Stimulated activated CD4-positive, alpha-beta T cell treated with anti-CD3 and anti-CD28 coated beads, TNF-alpha, amount 100 ng/mL, for 4 hours (primary cell): ENCODE measurements around the gene MPDZ.

ENCODE experiments used
- DNase-seq, 3 experiments: peaks; one replicate each; pipeline ENCODE4 v3.0.0-alpha.2; 2020; ENCODE audit warnings: low read depth in 3 of 3

The MPDZ gene, protein sequence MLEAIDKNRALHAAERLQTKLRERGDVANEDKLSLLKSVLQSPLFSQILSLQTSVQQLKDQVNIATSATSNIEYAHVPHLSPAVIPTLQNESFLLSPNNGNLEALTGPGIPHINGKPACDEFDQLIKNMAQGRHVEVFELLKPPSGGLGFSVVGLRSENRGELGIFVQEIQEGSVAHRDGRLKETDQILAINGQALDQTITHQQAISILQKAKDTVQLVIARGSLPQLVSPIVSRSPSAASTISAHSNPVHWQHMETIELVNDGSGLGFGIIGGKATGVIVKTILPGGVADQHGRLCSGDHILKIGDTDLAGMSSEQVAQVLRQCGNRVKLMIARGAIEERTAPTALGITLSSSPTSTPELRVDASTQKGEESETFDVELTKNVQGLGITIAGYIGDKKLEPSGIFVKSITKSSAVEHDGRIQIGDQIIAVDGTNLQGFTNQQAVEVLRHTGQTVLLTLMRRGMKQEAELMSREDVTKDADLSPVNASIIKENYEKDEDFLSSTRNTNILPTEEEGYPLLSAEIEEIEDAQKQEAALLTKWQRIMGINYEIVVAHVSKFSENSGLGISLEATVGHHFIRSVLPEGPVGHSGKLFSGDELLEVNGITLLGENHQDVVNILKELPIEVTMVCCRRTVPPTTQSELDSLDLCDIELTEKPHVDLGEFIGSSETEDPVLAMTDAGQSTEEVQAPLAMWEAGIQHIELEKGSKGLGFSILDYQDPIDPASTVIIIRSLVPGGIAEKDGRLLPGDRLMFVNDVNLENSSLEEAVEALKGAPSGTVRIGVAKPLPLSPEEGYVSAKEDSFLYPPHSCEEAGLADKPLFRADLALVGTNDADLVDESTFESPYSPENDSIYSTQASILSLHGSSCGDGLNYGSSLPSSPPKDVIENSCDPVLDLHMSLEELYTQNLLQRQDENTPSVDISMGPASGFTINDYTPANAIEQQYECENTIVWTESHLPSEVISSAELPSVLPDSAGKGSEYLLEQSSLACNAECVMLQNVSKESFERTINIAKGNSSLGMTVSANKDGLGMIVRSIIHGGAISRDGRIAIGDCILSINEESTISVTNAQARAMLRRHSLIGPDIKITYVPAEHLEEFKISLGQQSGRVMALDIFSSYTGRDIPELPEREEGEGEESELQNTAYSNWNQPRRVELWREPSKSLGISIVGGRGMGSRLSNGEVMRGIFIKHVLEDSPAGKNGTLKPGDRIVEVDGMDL (N-terminal part only)

DNA sequence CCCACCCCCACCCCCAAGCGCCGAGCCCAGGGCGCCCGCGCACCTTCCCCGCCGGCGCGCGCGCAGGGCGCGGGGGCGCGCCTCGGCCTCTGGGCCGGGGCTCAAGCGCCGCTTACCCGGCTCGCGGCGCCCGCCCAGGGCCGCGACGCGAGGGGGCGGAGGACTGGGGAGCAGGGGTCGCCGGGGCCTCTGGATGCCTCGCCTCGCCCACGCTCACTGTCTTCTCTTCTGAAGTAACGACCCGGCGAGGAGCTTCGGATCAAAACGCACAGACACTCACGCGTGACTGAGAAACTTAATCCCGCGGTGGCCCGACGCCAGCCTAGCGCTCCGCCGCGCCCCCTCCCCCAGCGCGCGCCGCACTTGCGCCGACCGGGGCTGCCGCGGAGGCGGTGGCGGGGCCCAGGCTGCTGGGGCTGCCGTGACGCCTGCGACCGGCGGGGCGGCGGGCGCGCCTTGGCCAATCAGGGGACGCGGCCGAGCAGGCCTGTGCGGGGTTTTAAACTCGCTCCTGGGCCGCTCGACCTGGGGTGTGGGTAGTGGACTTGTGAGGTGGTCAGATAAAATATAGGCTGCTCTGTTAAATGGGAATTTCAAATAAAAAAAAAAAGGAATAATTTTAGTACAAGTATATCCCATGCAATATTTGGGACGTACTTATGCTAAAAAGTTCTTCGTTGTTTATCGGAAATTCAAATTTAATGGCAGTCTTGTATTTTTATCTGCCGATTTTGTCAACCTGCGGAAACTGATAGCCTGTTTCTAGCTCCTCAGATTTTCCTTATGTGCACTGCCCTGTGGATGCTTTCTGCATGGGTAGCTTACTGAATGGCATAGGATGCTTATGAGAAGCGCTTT is at the start of gene MPDZ:
TSS of gene MPDZ (minus strand) at position 409 of the 858 bp plus-strand sequence. CDS start 29,377 bp downstream, outside the sequence.
- DNase-seq, result no peak

DNA sequence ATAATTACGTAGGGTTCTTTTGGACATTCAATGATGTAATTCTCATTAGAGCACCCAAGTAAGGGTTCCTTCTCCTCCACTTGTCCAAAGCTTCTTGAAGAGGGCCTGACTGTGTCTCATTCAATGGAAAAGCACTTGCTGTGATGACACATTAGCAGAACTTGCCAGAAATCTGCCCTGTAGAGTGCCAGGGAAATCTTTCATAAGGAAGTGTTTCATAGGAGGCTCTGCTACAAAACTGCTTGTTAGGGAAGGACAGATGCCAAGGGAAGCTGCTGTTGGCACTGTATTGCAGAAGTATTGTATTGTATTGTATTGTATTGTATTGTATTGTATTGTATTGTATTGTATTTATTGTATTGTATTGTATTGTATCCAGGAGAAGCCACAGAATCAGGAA is 45.5 kb upstream of the MPDZ start:
- no peak for DNase-seq

DNA sequence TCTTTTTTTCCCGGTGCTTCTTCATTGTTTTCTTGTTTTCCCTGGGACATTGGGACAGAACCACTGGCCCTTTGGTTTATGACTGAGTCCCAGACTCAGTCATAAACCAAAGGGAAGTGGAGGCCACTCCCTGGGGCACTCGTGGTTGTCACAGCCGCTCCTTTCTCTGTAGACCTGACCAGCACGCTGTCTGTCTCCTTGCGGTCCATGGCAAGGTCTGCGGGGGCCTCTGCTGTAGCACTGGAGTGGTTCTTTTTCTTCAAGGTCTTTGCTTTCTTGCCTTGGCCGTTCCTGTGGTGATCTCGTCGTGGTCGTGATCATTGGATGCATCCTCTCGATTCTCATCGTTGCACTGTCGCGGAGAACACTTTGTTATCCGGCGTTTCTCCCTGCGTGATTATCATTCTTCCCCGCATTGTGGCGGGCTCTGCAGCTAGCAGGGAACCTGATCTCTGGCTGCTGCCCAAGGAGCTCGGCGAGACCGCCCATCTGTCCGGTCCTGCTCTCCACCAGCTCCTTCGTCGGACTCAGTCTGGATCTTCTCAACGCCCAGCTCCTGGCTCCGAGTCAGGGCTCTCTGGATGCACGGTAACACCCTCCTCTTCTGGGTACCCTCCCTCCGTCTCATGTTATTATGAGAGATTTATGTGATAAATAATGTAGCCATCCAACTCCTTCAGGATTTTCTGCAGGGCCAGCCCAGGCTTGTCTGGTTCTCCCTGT is 43.5 kb upstream of the MPDZ start:
- no peak for DNase-seq

DNA sequence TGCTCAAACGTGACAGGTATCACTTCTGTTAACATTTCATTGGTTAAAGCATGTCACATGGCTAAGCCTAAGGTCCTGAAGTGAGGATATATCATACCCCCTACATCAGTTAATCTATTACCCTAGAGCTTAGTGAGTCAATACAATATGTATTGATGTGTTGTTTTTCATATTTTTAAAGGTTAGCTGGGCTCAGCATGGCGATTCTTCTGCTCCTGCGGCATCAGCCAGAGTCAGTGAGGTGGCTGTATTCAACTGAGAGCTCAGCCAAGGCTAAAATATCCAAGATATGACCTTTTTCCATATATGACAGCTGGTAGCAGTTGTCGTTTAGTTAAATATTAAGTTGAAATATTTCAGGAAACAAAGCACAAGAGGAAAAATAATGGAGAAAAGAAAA is 38.5 kb upstream of the MPDZ start:
- DNase-seq, result no peak

DNA sequence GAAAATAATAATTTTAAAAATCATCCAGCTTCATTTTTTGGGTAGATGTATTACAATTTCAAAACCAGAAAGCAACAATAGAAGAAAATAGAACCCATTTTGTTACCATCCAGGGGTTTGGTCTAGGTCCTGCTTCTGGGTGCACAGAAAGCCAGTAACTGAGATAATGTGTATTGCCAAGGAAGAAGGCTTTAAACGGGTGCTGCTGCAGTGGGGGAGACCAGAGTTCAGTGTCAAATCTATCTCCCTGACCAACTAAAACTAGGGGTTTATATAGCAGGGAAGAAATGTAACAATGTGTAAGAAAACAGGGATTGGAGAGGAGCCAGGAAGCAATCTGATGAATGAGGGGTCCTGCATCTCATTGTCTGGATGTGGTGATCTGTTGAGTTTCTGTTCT is 17.5 kb upstream of the MPDZ start:
- DNase-seq, result no peak

DNA sequence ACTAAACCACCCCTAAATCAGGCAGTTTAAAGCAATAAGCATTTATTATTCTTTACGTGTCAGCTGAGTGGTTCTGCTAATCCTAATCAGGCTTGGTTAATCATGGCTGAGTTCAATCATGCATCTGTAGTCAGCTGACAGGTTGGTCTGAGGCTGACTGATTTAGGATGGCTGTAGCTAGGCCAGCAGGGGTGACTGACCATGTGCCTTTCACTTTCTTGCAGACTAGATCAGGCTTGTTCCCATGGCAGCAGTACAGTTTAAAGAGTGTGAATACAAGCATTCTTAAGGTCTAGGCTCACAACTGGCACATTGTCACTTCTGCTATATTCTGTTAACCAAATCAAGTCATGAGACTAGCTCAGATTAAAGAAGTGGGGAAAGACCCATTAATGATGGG is 16.1 kb upstream of the MPDZ start:
- DNase-seq, result no peak

DNA sequence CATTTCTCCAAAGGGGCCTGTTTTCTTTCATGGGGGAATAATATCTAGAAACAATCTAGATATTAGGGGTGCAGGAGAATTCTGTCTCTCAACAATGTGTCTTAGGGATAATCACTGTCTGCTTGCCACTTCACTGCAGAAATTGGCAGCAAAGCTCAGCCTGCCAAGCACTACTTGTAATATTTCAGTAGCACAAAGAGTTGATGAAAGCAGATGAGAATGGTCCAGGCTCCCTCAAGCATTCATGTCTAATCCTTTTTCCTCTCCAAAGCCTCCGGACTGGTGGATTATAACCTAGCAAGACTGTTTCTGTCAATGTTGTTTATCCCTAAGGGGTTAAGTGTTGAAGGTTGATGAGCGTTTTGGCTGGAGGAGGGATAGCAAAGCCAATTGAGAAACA is 13.3 kb upstream of the MPDZ start:
- DNase-seq, result no peak

DNA sequence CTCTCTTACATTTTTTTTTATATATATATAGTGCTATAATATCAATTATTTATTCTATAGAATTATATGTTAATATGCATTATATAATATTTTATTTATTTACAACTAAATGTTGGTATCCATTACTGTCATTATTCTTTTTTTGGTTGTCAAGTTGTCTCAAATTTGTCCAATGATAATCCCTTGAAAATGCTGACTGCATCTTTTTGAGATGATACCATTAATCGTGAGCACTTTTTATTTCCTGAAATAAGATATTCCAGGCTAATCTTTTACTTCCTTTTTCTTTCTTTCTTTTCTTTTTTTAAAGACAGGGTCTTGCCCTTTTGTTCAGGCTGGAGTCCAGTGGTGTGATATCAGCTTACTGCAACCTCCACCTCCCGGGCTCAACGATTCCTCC is 12.7 kb upstream of the MPDZ start:
- DNase-seq, result no peak

DNA sequence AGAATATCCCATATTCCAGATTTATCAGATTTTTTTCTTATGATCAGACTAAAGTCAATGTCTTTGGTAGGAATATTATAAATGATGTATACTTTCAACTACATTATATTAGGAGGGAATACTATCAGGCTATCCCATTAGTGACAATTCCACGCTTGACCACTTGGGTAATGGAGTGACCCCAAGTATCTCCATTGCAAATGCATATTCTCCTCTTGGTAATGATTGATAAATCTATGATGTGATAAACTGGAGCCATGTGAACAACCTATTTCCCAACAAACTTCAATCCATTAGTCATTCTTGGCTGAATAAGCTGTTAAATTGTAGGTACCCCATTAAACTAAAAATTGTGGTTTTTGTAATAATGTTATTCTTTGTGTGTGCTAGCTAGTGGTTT is 12.2 kb upstream of the MPDZ start:
- no peak for DNase-seq

DNA sequence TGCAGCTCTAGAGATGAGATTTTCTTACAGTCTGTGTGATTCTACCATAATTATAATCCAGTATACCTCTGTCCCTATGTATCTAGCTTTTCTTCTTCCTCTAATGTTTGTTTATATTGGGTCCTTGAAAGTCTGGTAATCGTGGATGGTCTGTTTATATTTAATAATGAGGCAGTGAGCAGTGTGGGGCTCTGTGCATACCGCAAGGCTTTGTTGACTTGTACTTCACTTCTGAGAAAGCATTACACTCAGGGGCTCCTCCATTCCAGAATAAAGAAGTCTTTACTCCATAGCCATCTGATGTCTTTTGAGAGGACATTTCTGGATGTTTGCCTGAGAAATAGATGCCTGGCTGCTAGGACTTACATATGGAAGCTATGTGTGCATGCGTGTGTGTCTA is 4.5 kb upstream of the MPDZ start:
- DNase-seq, result no peak

DNA sequence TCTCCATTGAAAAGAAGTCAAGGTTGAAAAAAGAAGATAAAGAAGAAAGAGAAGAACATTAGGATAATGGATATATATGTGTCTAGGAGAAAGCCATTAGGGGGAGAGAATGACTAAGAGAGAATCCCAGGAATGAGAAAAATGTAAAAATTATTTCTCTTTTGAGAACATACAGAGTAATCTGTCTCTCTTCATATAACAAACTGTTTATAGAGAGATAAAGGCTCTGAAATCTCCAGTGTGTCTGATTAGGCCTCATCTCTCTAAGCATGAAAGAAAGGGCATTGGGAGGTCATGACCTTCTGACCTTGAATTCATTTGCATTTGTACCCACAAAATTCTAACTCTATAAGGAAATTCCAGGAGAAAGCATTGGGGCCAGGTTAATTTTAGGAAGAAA is 3.5 kb upstream of the MPDZ start:
- DNase-seq, result no peak

DNA sequence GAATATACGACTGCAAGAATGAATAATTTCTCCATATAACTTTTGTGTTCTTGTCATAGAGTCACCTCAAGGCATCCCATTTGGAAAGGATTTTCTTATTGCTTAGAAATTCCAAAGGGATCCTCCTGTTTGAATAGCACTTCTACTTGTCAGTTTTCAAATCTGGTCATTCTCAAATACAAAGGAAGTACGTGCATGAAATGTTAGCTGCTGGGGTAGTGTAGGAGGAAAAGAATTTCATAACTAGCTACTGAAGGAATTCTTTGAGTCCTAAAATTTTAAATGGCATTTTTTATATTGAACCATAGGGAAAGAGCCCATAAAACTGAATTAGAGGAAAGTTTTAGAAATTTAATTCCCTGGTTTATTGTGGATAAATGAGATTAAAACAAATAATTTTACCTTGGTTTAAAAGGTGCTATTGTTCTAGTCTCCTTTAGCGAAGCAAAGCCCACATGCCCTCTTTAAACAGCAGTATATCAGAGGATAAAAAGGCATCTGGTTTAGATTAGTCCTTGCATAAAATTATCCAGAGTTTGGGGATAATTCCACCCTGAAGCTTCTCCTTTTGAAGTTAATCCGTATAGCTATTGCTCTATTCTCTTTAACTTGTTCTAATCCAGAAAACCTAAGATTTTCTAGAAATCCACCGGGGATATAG is 2.0 kb upstream of the MPDZ start:
- DNase-seq, result no peak

DNA sequence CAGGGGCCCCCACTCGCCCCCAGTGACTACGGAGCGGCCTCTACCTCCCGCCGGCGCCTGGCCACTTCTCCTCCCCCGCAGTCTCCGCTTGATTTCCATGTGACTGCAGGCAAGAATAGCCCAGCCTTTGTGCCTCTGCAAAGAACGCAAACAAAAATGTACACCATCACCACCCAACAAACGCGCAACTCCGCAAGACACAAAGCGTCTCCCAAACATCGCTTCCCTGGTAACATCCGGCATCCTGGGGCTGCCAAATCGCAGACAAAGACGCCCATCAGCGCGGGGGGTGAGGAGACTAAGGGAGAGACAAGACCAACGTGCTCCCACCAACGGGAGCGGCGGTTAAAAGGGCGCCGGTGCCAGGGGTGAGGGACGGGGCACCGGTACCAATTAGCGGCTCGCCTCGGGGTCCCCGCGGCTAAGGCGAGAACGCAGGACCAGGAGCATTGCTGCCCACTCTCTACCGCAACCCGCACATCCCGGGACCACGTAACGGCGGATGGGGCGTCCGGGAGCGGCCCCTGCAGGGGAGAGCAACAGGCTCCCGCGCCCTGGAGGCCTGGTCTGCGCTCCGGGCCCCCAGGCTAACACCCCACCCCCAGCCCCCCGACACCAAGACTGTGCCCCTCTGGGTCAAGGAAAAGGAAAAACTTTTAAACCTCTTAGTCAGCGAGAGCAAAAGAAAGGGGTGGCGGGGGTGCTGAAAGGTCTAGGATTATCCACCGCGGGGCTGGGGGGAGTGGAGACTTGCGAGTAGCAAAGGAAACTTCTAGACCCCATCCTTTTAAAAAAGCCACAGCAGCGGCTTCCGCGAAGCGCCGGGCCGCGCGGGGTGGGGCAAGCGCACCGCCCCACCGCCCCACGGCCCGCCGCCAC is 885 bp downstream of the MPDZ start:
- DNase-seq, result no peak

DNA sequence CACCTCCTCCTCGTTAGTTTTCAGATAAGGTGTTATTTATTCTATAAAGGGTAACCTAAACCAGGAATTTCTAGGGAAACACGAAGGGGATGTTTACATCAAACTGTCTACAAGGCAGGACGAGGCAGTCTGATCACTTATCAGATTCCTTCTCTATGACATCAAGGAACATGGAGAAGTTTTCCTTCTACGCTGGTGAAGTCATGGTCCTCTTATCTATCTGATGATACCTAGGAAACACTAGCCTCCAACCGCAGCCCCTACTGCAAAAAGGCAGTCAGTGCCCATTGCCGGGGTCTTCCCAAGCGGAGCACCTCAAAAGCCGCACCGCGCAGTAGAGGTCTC is 1.5 kb downstream of the MPDZ start:
- DNase-seq, result no peak

DNA sequence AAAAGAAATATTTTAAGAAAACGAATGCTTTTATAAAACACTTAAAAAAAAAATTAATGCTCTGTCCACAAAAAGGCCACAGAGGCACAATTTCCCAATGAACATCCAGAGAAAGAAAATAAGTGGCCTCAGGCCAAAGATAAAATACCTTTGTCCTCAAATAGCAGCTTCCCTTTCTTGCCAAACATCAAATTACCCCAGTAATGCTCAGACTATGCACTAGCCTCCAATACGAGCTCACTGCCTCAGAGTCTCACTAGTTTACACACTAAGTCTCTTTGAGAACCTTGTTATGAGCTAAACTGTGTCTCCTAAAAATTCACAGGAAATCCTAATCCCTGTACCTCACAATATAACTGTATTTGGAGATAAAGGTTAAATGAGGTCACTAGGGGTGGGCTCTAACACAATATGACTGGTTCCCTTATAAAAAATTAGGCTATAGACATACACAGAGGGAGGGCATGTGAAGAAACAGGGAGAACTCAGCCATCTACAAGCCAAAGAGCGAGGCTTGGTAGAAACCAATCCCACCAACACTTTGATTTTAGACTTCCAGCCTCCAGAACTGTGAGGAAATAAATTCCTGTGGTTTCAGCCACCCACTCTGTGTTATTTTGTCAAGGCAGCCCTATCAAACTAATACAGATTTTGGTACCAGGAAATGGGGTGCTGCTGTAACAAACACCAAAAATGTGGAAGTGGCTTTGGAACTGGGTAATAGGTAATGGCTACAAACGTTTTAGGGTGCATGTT is 4.4 kb downstream of the MPDZ start:
- no peak for DNase-seq

DNA sequence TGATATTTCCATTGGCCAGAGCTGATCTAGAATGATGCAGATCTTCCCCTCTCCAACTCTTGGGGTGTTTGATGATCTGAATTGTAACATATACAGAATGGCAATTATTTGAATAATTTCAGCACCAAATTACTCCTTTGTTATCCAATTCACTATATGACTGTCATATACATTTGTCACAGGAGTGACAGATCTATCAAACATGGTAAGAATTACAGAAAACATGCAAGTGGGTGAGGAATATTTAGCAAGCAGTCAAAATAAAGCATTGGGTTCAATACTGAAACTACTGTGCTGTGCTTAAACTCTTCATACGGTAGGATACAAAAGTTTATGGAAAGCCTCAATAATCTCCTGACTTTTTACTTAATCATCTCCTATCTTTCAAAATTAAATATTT is 8.8 kb downstream of the MPDZ start:
- no peak for DNase-seq

DNA sequence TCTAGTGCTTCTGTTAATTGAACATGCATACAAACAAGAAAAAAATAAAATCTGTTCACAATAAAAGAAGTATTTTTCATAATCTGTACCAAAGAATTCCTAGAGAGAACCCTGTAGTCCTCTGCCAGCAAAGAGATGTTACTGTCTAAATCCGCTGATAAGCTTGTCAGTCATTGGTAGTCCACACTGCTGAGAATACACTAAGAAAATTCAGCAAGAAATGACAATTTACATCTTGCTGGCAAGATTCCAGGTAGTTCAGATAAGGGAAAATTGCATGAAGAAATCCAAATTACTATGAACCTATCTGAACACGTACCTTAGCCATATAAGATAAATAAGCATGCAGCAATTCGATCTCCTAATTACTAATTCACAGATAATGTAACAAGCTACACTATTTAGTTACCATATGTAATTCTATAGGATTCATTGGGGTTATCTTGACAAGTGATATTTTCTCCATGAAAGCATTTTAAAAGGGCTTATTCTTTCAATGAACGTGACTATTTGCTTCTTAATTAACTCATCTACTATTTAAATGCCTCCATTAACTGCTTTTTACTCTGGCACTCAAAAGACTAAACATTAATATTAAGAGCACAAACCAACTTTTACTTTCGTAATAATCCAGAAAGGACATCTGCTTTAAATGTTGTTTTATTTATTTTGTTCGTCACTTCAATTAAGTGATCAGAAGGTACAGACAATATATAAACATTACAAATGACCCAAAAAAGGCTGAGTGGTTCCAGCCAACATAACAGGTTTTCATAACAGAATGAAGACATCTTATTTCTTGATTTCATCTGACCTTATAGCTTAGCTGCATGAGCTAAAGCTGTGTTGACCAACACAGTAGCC is 9.7 kb downstream of the MPDZ start:
- no peak for DNase-seq

DNA sequence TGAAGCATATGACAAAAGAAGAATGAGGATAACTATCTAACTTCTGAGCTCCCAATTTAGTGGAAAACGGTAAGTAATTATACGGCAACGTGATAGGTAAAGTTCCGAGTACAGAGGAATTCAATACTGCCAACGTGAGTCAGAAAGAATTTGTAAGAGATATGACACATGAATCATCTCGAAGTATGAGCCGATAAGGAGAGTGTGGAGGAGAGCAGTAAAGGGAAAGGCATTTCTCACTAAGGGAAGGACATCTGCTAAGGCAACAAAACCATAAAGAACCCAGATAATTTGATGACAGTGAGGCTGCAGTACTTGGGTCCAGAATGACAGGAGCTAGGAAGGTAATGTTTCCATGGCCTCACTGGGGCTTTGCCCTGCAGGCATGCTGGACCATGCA is 11.0 kb downstream of the MPDZ start:
- no peak for DNase-seq
